NCI-H460 (cell line): ENCODE data around the gene NLRC3. TPM values are rescaled to one million over a fixed set of nuclear protein-coding genes. Genes with fewer than 3 reads are reported as not detected.

Experiments used
- DNase-seq: peaks from one replicate; pipeline ENCODE4 v3.0.0-alpha.2; 2016; ENCODE audit warnings: low read depth; ENCODE audit errors: extremely low read depth
- total RNA-seq: library from RNA; depleted of rRNA; stranded (reverse); fragments of >200 nt; shearing (Covaris generic); gene quantifications from 2 replicates; pipeline ENCODE4 v1.2.3, GENCODE V29; 2014

The NLRC3 gene
- total RNA-seq, 1 experiment from 2014 or later = not detected

DNA sequence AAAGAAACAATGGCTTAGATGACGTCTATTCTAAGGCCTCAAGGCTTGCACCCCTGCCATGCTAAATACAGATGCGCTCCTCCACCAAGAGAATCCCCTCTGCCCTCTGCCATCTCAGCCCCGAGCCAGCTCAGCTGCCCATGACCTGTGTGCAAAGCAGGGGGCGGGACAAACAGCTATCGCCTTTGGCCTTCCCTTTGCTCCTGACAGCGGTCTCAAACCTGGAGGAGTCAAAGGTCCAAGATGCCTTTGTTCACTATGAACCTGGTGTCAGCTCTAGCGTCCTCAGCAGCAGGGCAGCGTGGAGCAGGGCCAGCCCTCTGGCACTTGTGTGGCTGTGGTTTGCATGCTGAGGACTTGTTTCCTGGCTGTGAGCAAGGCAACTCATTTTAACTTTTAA is 21.9 kb upstream of the NLRC3 start:
- no peak for DNase-seq

GRCh38 chr16:3598236-3598635 is 21.0 kb upstream of the NLRC3 start:
- no peak for DNase-seq

- DNase-seq = no peak
These were observed 20.5 kb upstream of the NLRC3 start for GRCh38 chr16:3597676-3598075.

GRCh38 chr16:3597226-3597625 is 20.0 kb upstream of the NLRC3 start:
- no peak for DNase-seq

DNA sequence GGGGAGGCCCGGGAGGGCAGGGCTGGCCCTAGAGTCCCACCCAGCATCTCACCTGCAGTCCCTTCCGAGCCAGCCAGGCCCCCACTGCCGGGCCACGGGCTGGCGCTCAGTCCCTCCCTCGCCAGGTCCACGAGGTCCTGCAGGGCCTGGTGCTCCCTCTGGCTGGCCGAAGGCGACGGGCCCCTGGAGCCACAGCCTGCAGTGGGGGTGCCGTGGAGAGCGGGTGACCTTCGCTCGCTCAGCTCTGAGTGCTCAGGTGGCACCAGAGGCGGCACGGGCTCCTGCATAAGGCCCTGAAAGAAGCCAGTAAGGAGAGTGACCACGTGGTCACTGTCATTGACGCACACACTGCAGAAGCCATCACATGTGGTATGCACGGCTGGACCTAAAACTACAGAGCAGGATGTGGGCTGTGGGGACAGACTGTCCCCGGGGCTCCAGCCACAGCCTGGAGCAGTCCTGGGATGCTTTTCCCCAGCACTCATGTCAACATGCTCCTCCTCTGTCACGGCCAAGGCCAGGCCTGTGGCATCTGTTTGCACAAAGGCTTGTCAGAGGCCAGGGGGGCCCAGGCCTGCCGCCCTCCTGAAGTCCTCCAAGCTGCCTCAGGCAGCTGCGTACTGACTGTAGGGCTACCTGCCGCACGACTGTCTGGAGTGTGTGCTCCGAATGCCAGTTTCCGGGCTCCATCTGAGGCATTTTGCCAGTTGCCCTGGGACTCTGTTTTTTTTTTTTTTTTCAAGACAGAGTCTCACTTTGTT is 19.1 kb upstream of the NLRC3 start:
- DNase-seq = no peak

- no peak for DNase-seq
These were observed 18.4 kb upstream of the NLRC3 start for GRCh38 chr16:3595521-3596021.

GRCh38 chr16:3595110-3595486 is 17.9 kb upstream of the NLRC3 start:
- no peak for DNase-seq

DNA sequence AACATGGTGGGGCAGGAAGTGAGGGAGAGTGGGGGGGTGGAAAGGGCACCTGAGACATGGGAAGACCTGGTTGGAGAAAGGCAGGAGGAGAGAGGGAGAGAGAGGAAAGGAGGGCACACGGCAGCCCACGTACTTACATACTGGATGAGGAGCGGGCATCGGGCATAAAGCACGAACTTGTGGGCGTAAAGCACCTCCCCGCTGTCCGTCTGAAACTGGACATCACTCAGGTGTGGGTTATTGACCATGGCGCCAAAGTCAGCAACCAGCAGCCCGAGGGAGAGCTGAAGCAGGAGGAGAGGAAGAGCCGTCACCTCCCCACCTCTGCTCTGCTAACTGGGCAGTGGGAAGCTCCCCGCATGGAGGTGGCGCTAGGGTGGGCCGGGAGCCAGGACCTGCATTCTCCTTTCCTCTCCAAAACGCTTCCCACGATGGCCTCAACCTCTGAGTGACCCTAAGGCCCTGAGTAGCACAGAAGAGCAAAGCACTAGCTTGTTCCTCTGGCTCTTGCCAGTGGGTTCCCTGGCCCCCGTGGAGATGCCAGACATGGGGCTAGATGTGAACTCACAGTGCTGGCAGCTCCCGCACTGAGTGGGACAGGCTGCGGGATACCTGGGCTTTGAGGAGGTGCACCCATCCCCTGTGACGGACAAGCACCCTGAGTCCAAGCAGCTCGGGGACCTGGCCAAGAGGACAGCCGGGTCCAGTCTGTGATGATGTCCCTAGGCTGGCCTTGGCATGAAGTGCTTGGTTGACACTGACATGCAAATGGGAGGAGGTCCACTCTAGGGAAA is 17.3 kb upstream of the NLRC3 start:
- DNase-seq = no peak

GRCh38 chr16:3592559-3592958 is 15.4 kb upstream of the NLRC3 start:
- DNase-seq = no peak

DNA sequence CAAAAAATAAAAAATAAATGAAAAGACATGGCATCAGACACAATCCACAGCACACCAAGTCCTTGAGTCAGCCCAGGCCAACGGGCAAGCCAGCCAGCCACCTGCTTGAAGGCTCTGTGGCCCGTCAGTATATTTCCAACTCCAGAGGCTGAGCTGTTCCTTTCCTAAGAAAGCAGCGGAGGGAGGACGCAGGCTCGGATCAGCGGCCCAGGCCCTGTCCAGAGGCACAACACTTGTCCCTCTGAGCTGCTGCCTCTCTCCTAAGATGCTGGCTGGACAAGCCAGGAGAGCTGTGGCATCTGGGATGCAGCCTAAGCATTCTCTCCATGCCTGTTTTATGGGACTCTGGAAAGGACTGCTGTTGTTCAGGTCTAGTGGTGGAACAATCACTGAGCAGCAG is 14.8 kb upstream of the NLRC3 start:
- DNase-seq = no peak

GRCh38 chr16:3591436-3591803 is 14.2 kb upstream of the NLRC3 start:
- DNase-seq = no peak

DNA sequence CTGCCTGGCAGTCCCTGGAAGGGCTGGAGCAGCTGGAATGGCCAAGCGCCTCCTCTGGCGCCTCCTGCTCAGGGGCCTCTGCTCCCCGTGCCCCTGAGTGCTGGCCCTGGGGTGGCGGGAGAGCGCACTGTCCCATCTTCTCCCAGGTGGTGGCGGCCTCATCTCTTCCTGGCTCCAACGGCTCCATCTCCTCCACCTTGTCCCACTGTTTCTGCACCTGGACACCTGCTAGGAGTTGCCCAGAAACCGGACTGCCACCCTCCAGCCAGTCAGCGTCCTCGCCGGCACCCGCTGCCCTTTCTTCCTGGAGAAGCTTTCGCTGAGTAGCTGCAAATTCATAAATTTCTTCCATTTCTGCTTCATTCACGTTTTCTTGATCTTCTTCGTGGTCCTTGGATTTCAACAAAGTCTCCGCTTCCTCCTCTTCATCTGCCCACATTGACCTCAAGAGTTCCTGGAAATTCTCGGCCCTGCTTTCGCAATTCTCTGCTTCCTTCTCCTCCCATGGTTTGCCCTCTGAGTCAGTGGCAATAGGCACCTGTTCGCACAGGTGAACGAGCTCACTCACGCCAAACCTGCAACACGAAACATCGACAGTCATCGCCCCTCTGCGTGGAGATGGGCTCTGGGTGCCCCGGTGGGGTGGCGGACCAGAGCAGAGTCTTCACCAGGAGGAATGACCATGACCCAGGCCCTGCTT is 13.7 kb upstream of the NLRC3 start:
- DNase-seq = no peak

- no peak for DNase-seq
These were observed 12.9 kb upstream of the NLRC3 start for GRCh38 chr16:3589991-3590701.

DNA sequence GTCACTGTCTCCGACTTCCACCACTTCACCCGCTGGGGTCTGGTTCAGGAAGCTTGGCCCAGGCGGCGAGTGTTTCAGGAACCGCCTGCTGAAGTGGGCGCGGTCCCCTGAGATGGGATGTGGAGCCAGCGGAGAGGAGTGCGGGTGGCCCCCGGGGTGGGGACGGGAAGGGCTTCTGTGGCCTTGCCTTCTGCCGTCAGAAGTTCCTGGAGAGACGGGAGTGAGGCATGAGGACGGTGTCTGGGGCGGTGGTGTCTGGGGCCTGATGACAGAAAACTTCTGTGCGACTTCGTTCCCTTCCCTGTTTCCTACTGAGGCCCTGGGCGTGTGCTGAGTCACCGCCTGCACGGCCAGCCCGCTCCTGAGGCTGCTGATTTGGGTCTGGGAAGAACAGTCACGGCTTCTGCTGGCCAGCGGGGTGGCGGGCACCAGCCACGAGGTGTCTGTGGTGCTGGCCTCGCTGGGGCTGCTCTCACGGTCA is 12.3 kb upstream of the NLRC3 start:
- DNase-seq = no peak

DNA sequence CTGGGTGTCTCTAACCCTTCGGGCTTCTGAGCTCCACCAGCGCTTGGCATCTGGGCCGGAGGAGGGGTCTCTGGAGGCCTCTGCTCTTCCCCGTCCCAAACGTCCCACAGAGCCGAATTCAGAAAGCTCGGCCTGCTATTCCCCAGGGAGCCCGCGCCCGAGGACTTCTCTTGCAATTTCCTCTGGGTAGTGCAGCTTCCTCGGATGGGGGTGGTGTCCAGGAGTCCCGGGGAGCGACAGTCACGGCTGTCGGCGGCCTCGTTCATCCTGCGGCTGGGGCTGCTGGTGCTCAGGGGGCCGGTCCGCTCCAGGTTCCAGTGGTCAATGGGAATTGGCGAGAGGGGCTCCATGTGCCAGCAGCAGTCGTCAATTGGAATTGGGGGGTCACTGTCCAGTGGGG is 11.8 kb upstream of the NLRC3 start:
- no peak for DNase-seq

DNA sequence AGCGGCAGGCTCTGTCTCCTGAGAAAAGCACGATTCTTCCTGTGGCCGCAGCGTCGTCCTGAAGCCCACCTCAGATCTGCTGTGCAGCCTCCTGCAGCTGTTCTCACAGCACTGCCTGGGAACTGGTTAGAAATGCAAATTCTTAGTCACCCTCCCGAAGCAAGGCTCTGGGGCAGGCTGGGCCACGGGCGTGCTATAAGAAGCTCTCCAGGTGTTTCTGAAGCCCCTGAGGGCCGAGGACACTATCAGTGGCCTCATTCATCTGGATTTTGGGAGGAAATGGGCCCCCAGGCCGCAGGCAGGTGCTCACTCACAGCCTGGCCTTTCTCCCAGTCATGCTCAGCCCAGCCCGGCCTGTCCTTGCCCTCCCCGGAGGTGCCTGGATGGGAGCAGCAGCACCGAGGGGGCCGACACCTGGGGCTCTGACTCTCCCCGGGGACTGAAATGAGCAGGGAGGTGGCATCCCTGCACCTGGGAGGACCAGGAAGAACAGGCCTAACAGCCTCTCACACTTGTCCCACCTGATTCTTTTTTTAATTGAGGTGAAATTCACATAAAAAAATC is 10.4 kb upstream of the NLRC3 start:
- DNase-seq = no peak

DNA sequence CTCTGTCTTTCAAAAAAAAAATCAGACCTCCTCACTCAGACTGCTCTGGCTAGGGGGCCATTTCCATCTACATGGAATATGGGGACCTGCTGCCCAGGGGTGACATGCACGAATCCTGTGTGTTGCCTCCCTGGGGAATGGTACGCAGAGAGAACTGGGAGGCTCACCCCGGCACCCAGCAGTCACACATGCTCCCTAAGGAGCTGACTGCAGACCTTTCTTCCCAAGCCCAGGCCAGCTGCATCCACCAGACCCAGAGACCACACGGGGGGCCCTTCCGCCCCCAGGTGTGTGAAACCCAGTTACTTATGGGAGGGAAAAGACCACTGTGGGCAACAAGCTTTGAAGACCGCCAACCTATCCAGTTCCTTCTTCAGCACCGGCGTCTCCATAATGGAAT is 7.2 kb upstream of the NLRC3 start:
- DNase-seq = no peak

GRCh38 chr16:3583303-3584038 is 6.3 kb upstream of the NLRC3 start:
- DNase-seq = no peak

- DNase-seq = no peak
These were observed 5.3 kb upstream of the NLRC3 start for GRCh38 chr16:3582276-3583165.
